ENCODE measurements around the gene COBL.

COBL gene

GRCh38 chr7:51068401-51068800 lies 248.2 kb downstream of the COBL start:
- DNase-seq, result no peak

- DNase-seq, result peak; percentile 34
Observed at GRCh38 chr7:51067757-51068156, 248.9 kb downstream of the COBL start.

- no peak for DNase-seq
Observed at GRCh38 chr7:51067258-51067657, 249.4 kb downstream of the COBL start.

- DNase-seq, result no peak
Observed at GRCh38 chr7:51066405-51066882, 250.2 kb downstream of the COBL start.

- DNase-seq, result no peak
Observed at GRCh38 chr7:51065766-51066165, 250.8 kb downstream of the COBL start.

DNA sequence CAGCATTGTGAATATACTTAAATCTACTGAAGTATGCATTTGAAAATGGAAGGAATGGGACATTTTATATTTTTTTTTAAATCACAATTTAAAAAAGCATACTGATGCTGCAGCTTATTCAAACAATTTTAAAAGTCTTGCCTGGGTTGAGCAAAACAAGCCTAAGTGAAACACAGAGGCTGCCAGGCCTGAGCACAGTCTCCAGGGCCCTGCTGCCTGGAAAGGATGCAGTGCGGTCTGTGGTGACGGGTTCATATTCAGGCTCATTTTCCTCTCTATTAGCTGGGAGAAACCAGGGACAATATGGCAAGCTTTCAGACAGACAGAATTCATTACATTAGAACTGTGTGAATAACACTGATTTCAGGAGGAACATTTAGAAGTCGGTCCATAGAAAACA lies 251.9 kb downstream of the COBL start:
- no peak for DNase-seq

GRCh38 chr7:51062222-51062987 lies 254.2 kb downstream of the COBL start:
- no peak for DNase-seq

DNA sequence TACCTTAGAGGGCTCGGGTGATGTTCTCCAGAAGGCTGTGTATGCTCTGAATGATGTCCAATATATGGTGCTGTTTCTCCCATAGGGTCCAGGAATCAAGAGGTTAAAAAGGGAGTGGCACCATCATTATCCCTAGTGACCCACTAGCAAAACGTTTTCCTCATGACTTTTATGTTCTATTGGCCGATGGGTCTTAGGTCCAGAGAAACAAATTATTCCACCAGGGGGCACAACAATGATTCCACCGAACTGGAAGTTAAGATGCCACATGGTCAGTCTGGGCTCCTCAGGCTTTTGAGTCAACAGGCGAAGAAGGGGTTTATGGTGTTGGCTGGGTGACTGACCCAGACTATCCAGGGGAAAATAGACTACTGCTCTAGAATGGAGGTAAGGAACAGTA lies 256.1 kb downstream of the COBL start:
- no peak for DNase-seq

DNA sequence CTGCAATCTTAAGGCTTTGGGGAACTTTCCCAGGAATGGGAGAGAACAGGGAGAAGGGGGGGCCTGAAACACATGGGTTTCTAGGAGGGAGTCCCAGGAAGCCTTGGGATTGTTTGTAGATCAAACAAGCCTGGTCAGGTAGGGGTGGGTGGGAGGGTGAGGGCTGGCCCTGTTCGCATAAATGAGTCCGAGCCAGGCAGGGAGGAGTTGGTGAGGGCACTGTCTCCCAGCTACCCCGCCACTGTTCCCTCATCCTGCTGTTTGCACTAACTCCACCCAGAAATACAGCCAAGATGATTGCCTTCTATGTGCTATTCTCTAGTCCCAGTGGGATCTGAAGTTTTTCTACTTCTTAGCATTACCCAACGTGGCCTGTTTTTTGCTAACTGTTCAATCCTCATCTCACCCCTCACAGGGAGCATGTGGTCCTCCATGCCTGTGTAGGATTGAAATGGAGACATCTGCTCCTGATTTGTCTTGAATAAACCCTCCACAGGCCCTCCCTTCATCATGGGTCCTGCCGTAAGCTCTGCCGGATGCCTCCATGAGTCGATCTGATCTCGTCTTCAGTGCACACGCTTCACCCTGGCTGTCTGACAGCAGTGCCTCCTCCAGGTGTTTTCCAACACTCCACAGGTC lies 257.0 kb downstream of the COBL start:
- no peak for DNase-seq

- DNase-seq, result no peak
Observed at GRCh38 chr7:51058764-51059163, 257.8 kb downstream of the COBL start.

GRCh38 chr7:51055039-51055840 lies 261.4 kb downstream of the COBL start:
- DNase-seq, result no peak

GRCh38 chr7:51054231-51054630 lies 262.4 kb downstream of the COBL start:
- no peak for DNase-seq

DNA sequence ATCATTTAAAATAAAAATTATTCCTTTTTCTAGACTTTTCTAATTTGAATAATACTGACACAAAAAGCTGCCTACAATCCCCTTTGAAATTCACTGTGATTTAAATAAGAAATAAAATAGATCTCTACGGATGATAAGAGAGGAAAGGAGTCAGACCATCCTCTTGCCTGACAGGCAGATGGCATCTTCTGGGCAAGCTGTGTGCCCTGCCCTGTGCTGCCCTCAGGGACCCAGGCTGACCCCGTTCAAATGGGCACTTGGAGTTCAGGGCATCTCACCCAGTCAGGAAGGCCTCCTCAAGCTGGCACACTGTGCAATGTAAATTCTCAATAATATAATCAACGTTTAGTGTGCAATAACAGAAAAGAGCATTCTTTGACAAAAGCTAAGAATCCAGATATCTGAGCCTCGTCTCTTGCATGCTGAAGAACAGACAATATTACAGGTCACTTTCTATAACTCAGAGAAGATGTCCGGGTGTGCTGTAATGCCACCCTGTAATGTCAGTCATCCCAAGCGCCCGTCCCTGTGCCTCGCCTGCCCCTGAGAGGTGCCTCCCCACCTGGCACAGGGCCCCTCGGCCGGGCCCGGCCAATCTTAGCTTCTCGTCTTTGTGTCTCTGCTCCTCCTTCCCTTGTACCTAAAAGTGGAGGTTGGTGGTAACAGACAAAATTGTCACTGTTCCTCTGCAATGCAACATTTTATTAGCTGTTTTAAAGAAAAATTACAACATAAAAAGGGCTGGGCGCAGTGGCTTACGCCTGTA lies 263.3 kb downstream of the COBL start:
- DNase-seq, result no peak

DNA sequence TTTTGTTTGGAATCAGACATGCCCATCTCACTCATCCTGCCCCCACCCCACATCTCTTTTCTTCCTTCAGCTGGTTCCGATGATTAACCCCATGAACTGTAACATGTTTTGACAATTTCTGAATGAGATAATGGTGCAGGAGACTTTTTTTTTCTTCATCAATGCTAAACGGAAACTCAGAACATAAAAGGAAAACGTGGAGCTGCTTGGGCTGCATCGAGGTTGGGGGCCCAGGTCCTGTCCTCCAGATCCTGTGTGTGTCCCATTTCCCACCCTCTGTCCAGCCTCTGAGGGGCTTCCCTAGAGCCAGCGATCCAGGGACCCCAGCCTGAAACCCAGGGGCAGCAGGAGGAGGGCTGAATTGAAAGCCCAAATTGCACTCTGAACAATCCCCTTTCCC lies 270.1 kb downstream of the COBL start:
- DNase-seq, result no peak

GRCh38 chr7:51046103-51046466 lies 270.5 kb downstream of the COBL start:
- no peak for DNase-seq

- DNase-seq, result no peak
Observed at GRCh38 chr7:51045319-51046102, 271.1 kb downstream of the COBL start.

GRCh38 chr7:51043461-51043860 lies 273.1 kb downstream of the COBL start:
- DNase-seq, result no peak

GRCh38 chr7:51040787-51041186 lies 275.8 kb downstream of the COBL start:
- DNase-seq, result no peak

DNA sequence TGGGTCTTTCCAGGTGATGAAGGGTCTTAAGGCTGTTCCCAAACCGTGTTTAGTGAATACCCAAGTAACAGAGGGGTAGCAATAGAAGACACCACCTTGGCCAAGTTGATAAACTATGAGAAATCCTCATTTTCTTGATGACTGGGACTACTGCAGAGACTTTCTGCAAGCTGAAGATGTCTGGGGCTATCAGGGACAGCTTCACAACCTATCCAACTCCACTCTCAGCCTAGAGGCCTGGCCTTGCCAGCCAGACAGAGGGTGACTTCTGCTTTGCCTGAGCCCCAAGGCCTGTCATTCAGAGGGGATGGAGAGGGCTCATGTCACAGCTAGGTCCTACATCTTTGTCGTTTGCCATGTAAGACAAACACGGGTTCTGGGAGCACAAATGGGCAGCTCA lies 278.0 kb downstream of the COBL start:
- DNase-seq, result no peak

DNA sequence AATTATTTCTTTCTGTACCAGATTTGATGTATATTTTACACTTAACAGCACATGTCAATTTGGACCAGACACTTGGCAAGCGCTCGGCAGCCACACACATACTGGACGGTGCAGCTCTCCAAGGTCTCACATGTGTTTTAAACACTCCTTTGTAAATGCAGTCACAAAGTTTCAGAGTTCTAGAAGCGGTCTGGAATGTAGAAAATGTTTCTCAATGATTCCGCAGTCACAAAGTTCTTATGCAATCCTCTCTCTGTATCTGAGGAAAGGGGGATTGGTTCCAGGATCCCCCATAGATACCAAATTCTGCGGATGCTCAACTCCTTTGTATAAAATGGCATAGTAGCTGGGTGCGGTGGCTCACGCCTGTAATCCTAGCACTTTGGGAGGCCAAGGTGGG lies 280.9 kb downstream of the COBL start:
- DNase-seq, result no peak

DNA sequence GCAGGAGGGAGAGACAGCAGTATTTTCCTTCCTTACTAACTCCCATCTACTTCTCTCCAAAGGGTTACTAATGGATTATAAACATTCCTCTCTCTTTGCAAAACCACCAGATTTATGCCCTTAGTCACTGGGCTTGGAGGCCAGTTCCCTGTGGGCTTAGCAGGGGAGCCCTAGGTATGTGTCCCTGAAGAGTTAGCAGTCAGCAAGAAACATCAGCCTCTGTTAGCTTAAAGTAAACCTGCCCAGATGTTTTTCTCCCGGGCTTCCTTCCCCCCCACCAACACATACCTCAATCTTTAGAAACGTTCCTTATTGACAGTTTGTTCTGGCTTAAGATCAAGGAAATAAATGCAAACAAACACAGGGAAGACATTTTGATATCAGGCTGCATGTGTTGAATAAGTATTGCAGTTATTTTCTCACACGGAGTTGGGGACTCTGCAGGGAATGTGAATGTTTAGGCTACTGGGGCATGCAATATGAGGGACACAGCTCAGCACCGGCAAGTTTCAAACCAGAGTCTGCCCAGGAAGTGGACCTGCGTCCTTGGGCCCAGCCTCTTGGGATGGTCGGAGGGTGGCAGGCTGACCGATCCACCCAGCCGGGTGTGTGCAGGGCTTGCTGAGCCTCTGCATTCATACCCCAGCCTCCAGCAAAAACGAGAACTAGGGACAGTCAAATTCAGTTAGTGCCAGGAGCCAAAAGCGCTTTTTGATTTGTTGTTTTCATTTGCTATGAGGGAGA lies 281.9 kb downstream of the COBL start:
- DNase-seq, result no peak
